ENCODE results near the gene SMIM21.

Gene SMIM21

GRCh38 chr18:75441896-75442295 is 14.4 kb upstream of the SMIM21 start (continued):
- TF ChIP-seq ATF2 (tag by site-specific recombination; IDR thresholded peaks at IDR 0.05; ENCODE audit: low read depth) (no peak), KLF10 (tag by site-specific recombination; IDR thresholded peaks at IDR 0.05) (no peak), MZF1 (tag by site-specific recombination; IDR thresholded peaks at IDR 0.05; ENCODE audit: borderline replicate concordance) (no peak), ZNF341 (tag by site-specific recombination; IDR thresholded peaks at IDR 0.05; ENCODE audit: low read depth) (no peak), ZBTB11 (tag by site-specific recombination; conservative IDR thresholded peaks at IDR 0.05; ENCODE audit: low read depth) (no peak), ZNF837 (tag by site-specific recombination; IDR thresholded peaks at IDR 0.05) (no peak)

- Histone ChIP-seq H3K36me3 (ENCODE audit: control insufficient read depth in 2 of 2, insufficient read depth in 1 of 2, low read length in 2 of 2) (no peaks in the 10 kb centered on the region), H3K9me3 (ENCODE audit: control insufficient read depth, insufficient read depth, low read depth, low read length) (no peaks in the 10 kb centered on the region), H3K27ac (ENCODE audit: extremely low read depth, low read depth, low read length) (no peak overlapping the region), H3K4me1 (ENCODE audit: control insufficient read depth, insufficient read depth, low read length) (no peaks in the 10 kb centered on the region), H3K4me3 (ENCODE audit: low read depth, low read length) (no peak overlapping the region)
- POLR2A ChIA-PET = no interaction called here
- CTCF ChIA-PET = no interaction called here
- TF ChIP-seq GLIS1 (tag by site-specific recombination; IDR thresholded peaks at IDR 0.05) = peak; percentile 98
- 0 out of 2 replicates have a peak, but pooled peaks have one; percentile 11 for TF ChIP-seq OSR2 (tag by site-specific recombination; IDR thresholded peaks at IDR 0.05)
- peak; percentile 30; the same call in 1 of the 2 replicates for TF ChIP-seq ZIC2 (tag by site-specific recombination; IDR thresholded peaks at IDR 0.05)
- no peak for TF ChIP-seq ZNF747 (tag by site-specific recombination; IDR thresholded peaks at IDR 0.05)
These were observed 11.8 kb upstream of the SMIM21 start for GRCh38 chr18:75439348-75439747.

GRCh38 chr18:75438891-75439290 is 11.4 kb upstream of the SMIM21 start:
- Histone ChIP-seq H3K36me3 (ENCODE audit: control insufficient read depth in 2 of 2, insufficient read depth in 1 of 2, low read length in 2 of 2) (no peaks in the 10 kb centered on the region), H3K9me3 (ENCODE audit: control insufficient read depth, insufficient read depth, low read depth, low read length) (no peaks in the 10 kb centered on the region), H3K4me3 (ENCODE audit: low read depth, low read length) (no peak overlapping the region), H3K4me1 (ENCODE audit: control insufficient read depth, insufficient read depth, low read length) (no peaks in the 10 kb centered on the region), H3K27ac (ENCODE audit: extremely low read depth, low read depth, low read length) (no peak overlapping the region)
- ChIA-PET CTCF (no interaction called here), POLR2A (no interaction called here)
- TF ChIP-seq ZNF23 (tag by site-specific recombination; IDR thresholded peaks at IDR 0.05; ENCODE audit: borderline replicate concordance) = no peak

- 0 out of 2 replicates have a peak, but pooled peaks have one; percentile 56 for TF ChIP-seq ZNF449 (tag by site-specific recombination; IDR thresholded peaks at IDR 0.05)
- TF ChIP-seq ZNF501 (tag by site-specific recombination; IDR thresholded peaks at IDR 0.05) = no peak
- no peak for TF ChIP-seq ZNF843 (tag by site-specific recombination; IDR thresholded peaks at IDR 0.05)
- no peaks in the 10 kb centered on the region for H3K4me1 ChIP-seq (ENCODE audit: control insufficient read depth, insufficient read depth, low read length)
- POLR2A ChIA-PET = no interaction called here
- H3K4me3 ChIP-seq (ENCODE audit: low read depth, low read length) = no peak overlapping the region
- H3K27ac ChIP-seq (ENCODE audit: extremely low read depth, low read depth, low read length) = no peak overlapping the region
- CTCF ChIA-PET = no interaction called here
- H3K9me3 ChIP-seq (ENCODE audit: control insufficient read depth, insufficient read depth, low read depth, low read length) = no peaks in the 10 kb centered on the region
- H3K36me3 ChIP-seq (ENCODE audit: control insufficient read depth in 2 of 2, insufficient read depth in 1 of 2, low read length in 2 of 2) = no peaks in the 10 kb centered on the region
These were observed 10.5 kb upstream of the SMIM21 start for GRCh38 chr18:75437979-75438378.
